ENCODE measurements around the gene SLCO4A1. TPM values are rescaled to one million over a fixed set of nuclear protein-coding genes. Genes with fewer than 3 reads are reported as not detected.
"Not testable (repeated sequence)": the region's sequence is repeated elsewhere in the genome, so short reads cannot be mapped to it uniquely, and the experiment has no call there.

SLCO4A1 gene
- total RNA-seq, 1 experiment from 2014 or later: 6.0 TPM

- Histone ChIP-seq H3K4me3 (no peak overlapping the region), H3K9me3 (replicated peaks) (no peaks in the 10 kb centered on the region), H3K4me1 (replicated peaks) (peaks cover 15% of the 10 kb centered on the region), H3K27me3 (replicated peaks) (no peaks in the 10 kb centered on the region), H3K27ac (no peak overlapping the region), H3K36me3 (peaks cover 2% of the 10 kb centered on the region; the same call in 1 of the 2 replicates)
- no peak for DNase-seq (ENCODE audit: low read depth in 1 of 2, low spot score in 2 of 2)
Observed at GRCh38 chr20:62669249-62669648, 26.9 kb downstream of the SLCO4A1 start.

GRCh38 chr20:62670156-62670555, 27.9 kb downstream of the SLCO4A1 start:
- DNase-seq (ENCODE audit: low read depth in 1 of 2, low spot score in 2 of 2): no peak
- Histone ChIP-seq H3K27me3 (replicated peaks) (0 out of 2 replicates have a peak, but pooled peaks cover 3% of the 10 kb centered on the region), H3K27ac (no peak overlapping the region), H3K36me3 (peaks cover 2% of the 10 kb centered on the region; the same call in 1 of the 2 replicates), H3K4me1 (replicated peaks) (peaks cover 24% of the 10 kb centered on the region), H3K9me3 (replicated peaks) (no peaks in the 10 kb centered on the region), H3K4me3 (no peak overlapping the region)

GRCh38 chr20:62670998-62671397, 28.7 kb downstream of the SLCO4A1 start:
- Histone ChIP-seq H3K36me3 (peaks cover 2% of the 10 kb centered on the region; the same call in 1 of the 2 replicates), H3K27me3 (replicated peaks) (0 out of 2 replicates have a peak, but pooled peaks cover 3% of the 10 kb centered on the region), H3K9me3 (replicated peaks) (no peaks in the 10 kb centered on the region), H3K4me1 (replicated peaks) (peaks cover 31% of the 10 kb centered on the region), H3K4me3 (no peak overlapping the region), H3K27ac (no peak overlapping the region)
- no peak for DNase-seq (ENCODE audit: low read depth in 1 of 2, low spot score in 2 of 2)

GRCh38 chr20:62671765-62672164, 29.5 kb downstream of the SLCO4A1 start:
- no peak for DNase-seq (ENCODE audit: low read depth in 1 of 2, low spot score in 2 of 2)
- Histone ChIP-seq H3K9me3 (replicated peaks) (no peaks in the 10 kb centered on the region), H3K4me1 (replicated peaks) (peaks cover 29% of the 10 kb centered on the region), H3K4me3 (no peak overlapping the region), H3K27ac (no peak overlapping the region), H3K36me3 (peaks cover 2% of the 10 kb centered on the region; the same call in 1 of the 2 replicates), H3K27me3 (replicated peaks) (peaks cover 3% of the 10 kb centered on the region; the same call in 1 of the 2 replicates)

- Histone ChIP-seq H3K4me1 (replicated peaks) (peaks cover 17% of the 10 kb centered on the region), H3K9me3 (replicated peaks) (no peaks in the 10 kb centered on the region), H3K27ac (no peak overlapping the region), H3K27me3 (replicated peaks) (peaks cover 3% of the 10 kb centered on the region; the same call in 1 of the 2 replicates), H3K36me3 (no peaks in the 10 kb centered on the region), H3K4me3 (no peak overlapping the region)
- no peak for DNase-seq (ENCODE audit: low read depth in 1 of 2, low spot score in 2 of 2)
Observed at GRCh38 chr20:62674370-62674769, 32.1 kb downstream of the SLCO4A1 start.

GRCh38 chr20:62675156-62675876, 33.0 kb downstream of the SLCO4A1 start:
- H3K27me3 ChIP-seq (replicated peaks): peaks cover 6% of the 10 kb centered on the region; the same call in 1 of the 2 replicates
- no peak overlapping the region for H3K27ac ChIP-seq
- DNase-seq (ENCODE audit: low read depth in 1 of 2, low spot score in 2 of 2): peak in 1 of 2 experiments; percentile 26
- H3K36me3 ChIP-seq: no peaks in the 10 kb centered on the region
- H3K9me3 ChIP-seq (replicated peaks): 0 out of 2 replicates have a peak, but pooled peaks cover 5% of the 10 kb centered on the region
- H3K4me3 ChIP-seq: no peak overlapping the region
- H3K4me1 ChIP-seq (replicated peaks): peaks cover 17% of the 10 kb centered on the region

- no peak for DNase-seq (ENCODE audit: low read depth in 1 of 2, low spot score in 2 of 2)
- Histone ChIP-seq H3K4me3 (no peak overlapping the region), H3K27ac (no peak overlapping the region), H3K36me3 (no peaks in the 10 kb centered on the region), H3K4me1 (replicated peaks) (peaks cover 17% of the 10 kb centered on the region), H3K9me3 (replicated peaks) (0 out of 2 replicates have a peak, but pooled peaks cover 5% of the 10 kb centered on the region), H3K27me3 (replicated peaks) (peaks cover 6% of the 10 kb centered on the region; the same call in 1 of the 2 replicates)
Observed at GRCh38 chr20:62675877-62676260, 33.6 kb downstream of the SLCO4A1 start.

- Histone ChIP-seq H3K9me3 (replicated peaks) (peaks cover 5% of the 10 kb centered on the region; the same call in 1 of the 2 replicates), H3K27ac (no peak overlapping the region), H3K4me3 (no peak overlapping the region), H3K4me1 (replicated peaks) (peaks cover 17% of the 10 kb centered on the region), H3K27me3 (replicated peaks) (peaks cover 8% of the 10 kb centered on the region; the same call in 1 of the 2 replicates), H3K36me3 (no peaks in the 10 kb centered on the region)
- DNase-seq (ENCODE audit: low read depth in 1 of 2, low spot score in 2 of 2): no peak
Observed at GRCh38 chr20:62676976-62677375, 34.7 kb downstream of the SLCO4A1 start.

- Histone ChIP-seq H3K36me3 (no peaks in the 10 kb centered on the region), H3K4me1 (replicated peaks) (peaks cover 17% of the 10 kb centered on the region), H3K9me3 (replicated peaks) (peaks cover 5% of the 10 kb centered on the region; the same call in 1 of the 2 replicates), H3K27ac (no peak overlapping the region), H3K4me3 (no peak overlapping the region), H3K27me3 (replicated peaks) (peaks cover 12% of the 10 kb centered on the region; the same call in 1 of the 2 replicates)
- no peak for DNase-seq (ENCODE audit: low read depth in 1 of 2, low spot score in 2 of 2)
Observed at GRCh38 chr20:62677678-62678077, 35.4 kb downstream of the SLCO4A1 start.

GRCh38 chr20:62678553-62678952, 36.2 kb downstream of the SLCO4A1 start:
- Histone ChIP-seq H3K9me3 (replicated peaks) (peaks cover 5% of the 10 kb centered on the region; the same call in 1 of the 2 replicates), H3K27me3 (replicated peaks) (peaks cover 17% of the 10 kb centered on the region; the same call in 1 of the 2 replicates), H3K4me1 (replicated peaks) (peaks cover 17% of the 10 kb centered on the region), H3K36me3 (no peaks in the 10 kb centered on the region), H3K27ac (no peak overlapping the region), H3K4me3 (no peak overlapping the region)
- no peak for DNase-seq (ENCODE audit: low read depth in 1 of 2, low spot score in 2 of 2)

- DNase-seq (ENCODE audit: low read depth in 1 of 2, low spot score in 2 of 2): no peak
- Histone ChIP-seq H3K9me3 (replicated peaks) (peaks cover 5% of the 10 kb centered on the region; the same call in 1 of the 2 replicates), H3K27me3 (replicated peaks) (peaks cover 17% of the 10 kb centered on the region; the same call in 1 of the 2 replicates), H3K4me1 (replicated peaks) (peaks cover 7% of the 10 kb centered on the region), H3K27ac (no peak overlapping the region), H3K4me3 (no peak overlapping the region), H3K36me3 (no peaks in the 10 kb centered on the region)
Observed at GRCh38 chr20:62679978-62680589, 37.8 kb downstream of the SLCO4A1 start.

GRCh38 chr20:62682912-62683517, 40.7 kb downstream of the SLCO4A1 start:
- H3K27ac ChIP-seq: no peak overlapping the region
- peaks cover 31% of the 10 kb centered on the region for H3K27me3 ChIP-seq (replicated peaks)
- no peak overlapping the region for H3K4me3 ChIP-seq
- no peak for DNase-seq (ENCODE audit: low read depth in 1 of 2, low spot score in 2 of 2)
- H3K36me3 ChIP-seq: no peaks in the 10 kb centered on the region
- no peaks in the 10 kb centered on the region for H3K4me1 ChIP-seq (replicated peaks)
- H3K9me3 ChIP-seq (replicated peaks): peaks cover 5% of the 10 kb centered on the region; the same call in 1 of the 2 replicates

GRCh38 chr20:62683660-62684322, 41.5 kb downstream of the SLCO4A1 start:
- not testable (repeated sequence) for H3K36me3 ChIP-seq; H3K4me1 ChIP-seq (replicated peaks); H3K4me3 ChIP-seq; DNase-seq (ENCODE audit: low read depth in 1 of 2, low spot score in 2 of 2); H3K27ac ChIP-seq; H3K9me3 ChIP-seq (replicated peaks)
- peaks cover 32% of the 10 kb centered on the region for H3K27me3 ChIP-seq (replicated peaks)

All from SJSA1 (cell line).